ENCODE measurements around the gene TMEM250.

The TMEM250 gene

GRCh38 chr9:136096505-136097001 is 22.1 kb downstream of the TMEM250 start:
- no peak overlapping the region for H3K27ac ChIP-seq
- TF ChIP-seq ZFX (IDR thresholded peaks at IDR 0.05; ENCODE audit: borderline replicate concordance) (no peak), CTCF (IDR thresholded peaks at IDR 0.05) (no peak)

GRCh38 chr9:136095070-136096058 is 23.3 kb downstream of the TMEM250 start, which contains the start of gene NACC2:
NACC2 (minus strand) TSS chr9:136095289; CDS start chr9:136050521, 44,768 bp downstream.
- H3K27ac ChIP-seq = peak within 1 kb of the TSS; percentile 76
- TF ChIP-seq CTCF (IDR thresholded peaks at IDR 0.05) (0 out of 2 replicates have a peak, but pooled peaks have one; percentile 2), ZFX (IDR thresholded peaks at IDR 0.05; ENCODE audit: borderline replicate concordance) (no peak)

- H3K27ac ChIP-seq = peak overlapping the region; percentile 76
- TF ChIP-seq CTCF (IDR thresholded peaks at IDR 0.05) (no peak), ZFX (IDR thresholded peaks at IDR 0.05; ENCODE audit: borderline replicate concordance) (no peak)
Measured at GRCh38 chr9:136093995-136094881, 24.4 kb downstream of the TMEM250 start.

- H3K27ac ChIP-seq = peak overlapping the region; percentile 76
- TF ChIP-seq ZFX (IDR thresholded peaks at IDR 0.05; ENCODE audit: borderline replicate concordance) (no peak), CTCF (IDR thresholded peaks at IDR 0.05) (no peak)
Measured at GRCh38 chr9:136093346-136093986, 25.2 kb downstream of the TMEM250 start.

- TF ChIP-seq ZFX (IDR thresholded peaks at IDR 0.05; ENCODE audit: borderline replicate concordance) (no peak), CTCF (IDR thresholded peaks at IDR 0.05) (no peak)
- H3K27ac ChIP-seq = peak overlapping the region; percentile 76
Measured at GRCh38 chr9:136092741-136093140, 25.9 kb downstream of the TMEM250 start.

GRCh38 chr9:136092353-136092650 is 26.4 kb downstream of the TMEM250 start:
- no peak overlapping the region for H3K27ac ChIP-seq
- TF ChIP-seq ZFX (IDR thresholded peaks at IDR 0.05; ENCODE audit: borderline replicate concordance) (no peak), CTCF (IDR thresholded peaks at IDR 0.05) (no peak)

Data from 22Rv1 (cell line).